B cell (primary cell): Measurements from ENCODE around the gene XXYLT1.

Source experiments
- CTCF ChIP-seq: fragments of 200-600 bp; IDR thresholded peaks from one replicate; pipeline ENCODE4 v1.8.0; 2022; ENCODE audit warnings: antibody characterized with exemption, mild to moderate bottlenecking
- EZH2 ChIP-seq: IDR thresholded peaks from 2 replicates; pipeline ENCODE4 v1.6.1; 2012; ENCODE audit warnings: borderline replicate concordance, low read depth, mild to moderate bottlenecking, moderate library complexity, low read length; ENCODE audit not compliant: insufficient read depth, poor library complexity, severe bottlenecking

- TF ChIP-seq CTCF (no peak), EZH2 (no peak)
Observed at GRCh38 chr3:195156286-195156890, 114.6 kb downstream of the XXYLT1 start.
